ENCODE measurements around the gene CTAGE4.
"Not testable (repeated sequence)": the region's sequence is repeated elsewhere in the genome, so short reads cannot be mapped to it uniquely, and the experiment has no call there.

DNA sequence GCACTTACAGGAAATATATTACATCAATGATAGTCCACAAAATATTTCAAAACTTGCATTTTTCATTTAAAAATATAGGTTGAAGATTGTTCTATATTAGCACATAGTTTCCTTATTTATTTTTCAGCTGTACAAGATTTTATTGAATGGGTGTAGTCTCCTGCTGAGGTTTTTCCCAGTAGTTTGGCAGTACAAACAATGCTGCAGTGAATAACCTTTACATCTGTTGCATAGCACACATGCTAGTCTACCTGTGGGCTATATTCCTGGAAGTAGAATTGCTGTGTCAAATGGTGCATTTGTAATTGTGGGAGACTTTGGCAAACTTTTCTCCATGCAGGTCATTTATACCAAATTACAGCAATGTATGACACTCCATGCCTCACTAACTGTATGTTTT is 37.3 kb downstream of the CTAGE4 start:
- TF ChIP-seq, protein P1, sequence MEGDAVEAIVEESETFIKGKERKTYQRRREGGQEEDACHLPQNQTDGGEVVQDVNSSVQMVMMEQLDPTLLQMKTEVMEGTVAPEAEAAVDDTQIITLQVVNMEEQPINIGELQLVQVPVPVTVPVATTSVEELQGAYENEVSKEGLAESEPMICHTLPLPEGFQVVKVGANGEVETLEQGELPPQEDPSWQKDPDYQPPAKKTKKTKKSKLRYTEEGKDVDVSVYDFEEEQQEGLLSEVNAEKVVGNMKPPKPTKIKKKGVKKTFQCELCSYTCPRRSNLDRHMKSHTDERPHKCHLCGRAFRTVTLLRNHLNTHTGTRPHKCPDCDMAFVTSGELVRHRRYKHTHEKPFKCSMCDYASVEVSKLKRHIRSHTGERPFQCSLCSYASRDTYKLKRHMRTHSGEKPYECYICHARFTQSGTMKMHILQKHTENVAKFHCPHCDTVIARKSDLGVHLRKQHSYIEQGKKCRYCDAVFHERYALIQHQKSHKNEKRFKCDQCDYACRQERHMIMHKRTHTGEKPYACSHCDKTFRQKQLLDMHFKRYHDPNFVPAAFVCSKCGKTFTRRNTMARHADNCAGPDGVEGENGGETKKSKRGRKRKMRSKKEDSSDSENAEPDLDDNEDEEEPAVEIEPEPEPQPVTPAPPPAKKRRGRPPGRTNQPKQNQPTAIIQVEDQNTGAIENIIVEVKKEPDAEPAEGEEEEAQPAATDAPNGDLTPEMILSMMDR (IDR thresholded peaks at IDR 0.05; ENCODE audit: insufficient read depth, low read length, poor library complexity, severe bottlenecking): not testable (repeated sequence)
- not testable (repeated sequence) for TF ChIP-seq EZH2phosphoT487 (conservative IDR thresholded peaks at IDR 0.05; ENCODE audit: low read length)
